Muscle layer of duodenum (tissue), 2 donors: ENCODE results near the gene PXMP4.
"Not testable (repeated sequence)": the region's sequence is repeated elsewhere in the genome, so short reads cannot be mapped to it uniquely, and the experiment has no call there.

Experiments
- H3K27ac ChIP-seq: one replicate; pipeline ENCODE4 v1.7.0; 2013; ENCODE audit warnings: mild to moderate bottlenecking, low read length
- H3K27me3 ChIP-seq: one replicate; pipeline ENCODE4 v1.7.0; 2013; ENCODE audit warnings: low read depth, mild to moderate bottlenecking, control low read depth, low read length
- H3K36me3 ChIP-seq, 2 donors: one replicate each; pipeline ENCODE4 v1.7.0; 2013; ENCODE audit warnings: low read length in 2 of 2, control low read depth in 1 of 2, mild to moderate bottlenecking in 1 of 2; ENCODE audit not compliant: insufficient read depth in 2 of 2, control insufficient read depth in 1 of 2
- H3K4me1 ChIP-seq, 2 donors: one replicate each; pipeline ENCODE4 v1.7.0; 2013; ENCODE audit warnings: low read length in 2 of 2, mild to moderate bottlenecking in 2 of 2, control low read depth in 1 of 2, moderate library complexity in 1 of 2; ENCODE audit not compliant: insufficient read depth in 2 of 2, control insufficient read depth in 1 of 2
- H3K4me3 ChIP-seq, 2 donors: one replicate each; pipeline ENCODE4 v1.7.0; 2013; ENCODE audit warnings: low read length in 2 of 2, low read depth in 1 of 2, mild to moderate bottlenecking in 1 of 2
- H3K9me3 ChIP-seq, 2 donors: one replicate each; pipeline ENCODE4 v1.7.0; 2013; ENCODE audit warnings: low read length in 2 of 2, control low read depth in 1 of 2, mild to moderate bottlenecking in 1 of 2; ENCODE audit not compliant: control insufficient read depth in 1 of 2
- donor health status: healthy.

PXMP4 gene

GRCh38 chr20:33719989-33720709 is at the start of gene PXMP4:
Gene PXMP4 (minus strand): TSS chr20:33720310. CDS start chr20:33720207, 103 bp downstream.
- Histone ChIP-seq H3K36me3 (no peaks in the 10 kb centered on the region), H3K27ac (peak within 1 kb of the TSS; percentile 54), H3K9me3 (no peaks in the 10 kb centered on the region), H3K4me3 (peak within 1 kb of the TSS; percentile 89 to 91), H3K4me1 (peaks cover 7 to 8% of the 10 kb centered on the region in 2 donors), H3K27me3 (no peaks in the 10 kb centered on the region)

- no peak overlapping the region for H3K4me3 ChIP-seq
- H3K27me3 ChIP-seq: no peaks in the 10 kb centered on the region
- peaks cover 10 to 16% of the 10 kb centered on the region in 2 donors for H3K36me3 ChIP-seq
- no peaks in the 10 kb centered on the region for H3K4me1 ChIP-seq
- no peak overlapping the region for H3K27ac ChIP-seq
- no peaks in the 10 kb centered on the region for H3K9me3 ChIP-seq
Measured at GRCh38 chr20:33769043-33769442, 48.9 kb upstream of the PXMP4 start.

- H3K36me3 ChIP-seq: peaks cover 10 to 16% of the 10 kb centered on the region in 2 donors
- H3K27me3 ChIP-seq: no peaks in the 10 kb centered on the region
- H3K27ac ChIP-seq: no peak overlapping the region
- no peaks in the 10 kb centered on the region for H3K9me3 ChIP-seq
- no peaks in the 10 kb centered on the region for H3K4me1 ChIP-seq
- no peak overlapping the region for H3K4me3 ChIP-seq
Measured at GRCh38 chr20:33767777-33768138, 47.6 kb upstream of the PXMP4 start.

- no peak overlapping the region for H3K27ac ChIP-seq
- H3K27me3 ChIP-seq: no peaks in the 10 kb centered on the region
- peaks cover 8 to 20% of the 10 kb centered on the region in 2 donors for H3K36me3 ChIP-seq
- H3K4me3 ChIP-seq: no peak overlapping the region
- H3K9me3 ChIP-seq: no peaks in the 10 kb centered on the region
- H3K4me1 ChIP-seq: no peaks in the 10 kb centered on the region
Measured at GRCh38 chr20:33766686-33767085, 46.6 kb upstream of the PXMP4 start.

- no peaks in the 10 kb centered on the region for H3K9me3 ChIP-seq
- no peaks in the 10 kb centered on the region for H3K27me3 ChIP-seq
- H3K27ac ChIP-seq: no peak overlapping the region
- peaks cover 8 to 24% of the 10 kb centered on the region in 2 donors for H3K36me3 ChIP-seq
- H3K4me1 ChIP-seq: no peaks in the 10 kb centered on the region
- H3K4me3 ChIP-seq: no peak overlapping the region
Measured at GRCh38 chr20:33765592-33765991, 45.5 kb upstream of the PXMP4 start.

- no peak overlapping the region for H3K4me3 ChIP-seq
- H3K4me1 ChIP-seq: no peaks in the 10 kb centered on the region
- no peaks in the 10 kb centered on the region for H3K9me3 ChIP-seq
- peaks cover 8 to 24% of the 10 kb centered on the region in 2 donors for H3K36me3 ChIP-seq
- H3K27me3 ChIP-seq: no peaks in the 10 kb centered on the region
- no peak overlapping the region for H3K27ac ChIP-seq
Measured at GRCh38 chr20:33765099-33765498, 45.0 kb upstream of the PXMP4 start.

- H3K4me1 ChIP-seq: no peaks in the 10 kb centered on the region
- H3K9me3 ChIP-seq: peaks cover 5% of the 10 kb centered on the region in 2 donors
- H3K27ac ChIP-seq: no peak overlapping the region
- H3K27me3 ChIP-seq: no peaks in the 10 kb centered on the region
- peaks cover 11 to 40% of the 10 kb centered on the region in 2 donors for H3K36me3 ChIP-seq
- H3K4me3 ChIP-seq: no peak overlapping the region
Measured at GRCh38 chr20:33761698-33762250, 41.7 kb upstream of the PXMP4 start.

GRCh38 chr20:33757458-33757857 is 37.3 kb upstream of the PXMP4 start:
- H3K4me1 ChIP-seq: no peaks in the 10 kb centered on the region
- no peaks in the 10 kb centered on the region for H3K27me3 ChIP-seq
- no peak overlapping the region for H3K4me3 ChIP-seq
- H3K36me3 ChIP-seq: peaks cover 26 to 59% of the 10 kb centered on the region in 2 donors
- peaks cover 5% of the 10 kb centered on the region in 2 donors for H3K9me3 ChIP-seq
- no peak overlapping the region for H3K27ac ChIP-seq

GRCh38 chr20:33757046-33757445 is 36.9 kb upstream of the PXMP4 start:
- no peak overlapping the region for H3K4me3 ChIP-seq
- H3K27ac ChIP-seq: no peak overlapping the region
- H3K27me3 ChIP-seq: no peaks in the 10 kb centered on the region
- H3K4me1 ChIP-seq: no peaks in the 10 kb centered on the region
- H3K9me3 ChIP-seq: peaks cover 5% of the 10 kb centered on the region in 2 donors
- peaks cover 26 to 62% of the 10 kb centered on the region in 2 donors for H3K36me3 ChIP-seq

- H3K9me3 ChIP-seq, H3K27me3 ChIP-seq, H3K4me3 ChIP-seq, H3K4me1 ChIP-seq, H3K27ac ChIP-seq: not testable (repeated sequence)
- peaks cover 22 to 55% of the 10 kb centered on the region in 2 donors for H3K36me3 ChIP-seq
Measured at GRCh38 chr20:33755936-33756490, 35.9 kb upstream of the PXMP4 start.

- H3K27ac ChIP-seq: no peak overlapping the region
- H3K36me3 ChIP-seq: peaks cover 26 to 52% of the 10 kb centered on the region in 2 donors
- no peak overlapping the region for H3K4me3 ChIP-seq
- peaks cover 5% of the 10 kb centered on the region in 2 donors for H3K9me3 ChIP-seq
- no peaks in the 10 kb centered on the region for H3K4me1 ChIP-seq
- no peaks in the 10 kb centered on the region for H3K27me3 ChIP-seq
Measured at GRCh38 chr20:33753763-33754162, 33.7 kb upstream of the PXMP4 start.
